Type B pancreatic cell (in vitro differentiated cells): ENCODE measurements around the gene MAST4. TPM values are rescaled to one million over a fixed set of nuclear protein-coding genes. Genes with fewer than 3 reads are reported as not detected.

Source experiments
- DNase-seq: peaks from one replicate; pipeline ENCODE4 v3.0.0; 2021; ENCODE audit warnings: mixed read lengths; ENCODE audit not compliant: unreplicated experiment; ENCODE audit errors: extremely low spot score
- H3K27ac Mint-ChIP-seq: 2 replicates; pipeline ENCODE4 v1.8.0; 2021; ENCODE audit warnings: mild to moderate bottlenecking, mixed read lengths
- H3K27me3 Mint-ChIP-seq: 2 replicates; pipeline ENCODE4 v1.8.0; 2021; ENCODE audit warnings: mixed read lengths
- H3K36me3 Mint-ChIP-seq: 2 replicates; pipeline ENCODE4 v1.8.0; 2021; ENCODE audit warnings: mixed read lengths
- H3K4me1 Mint-ChIP-seq: one replicate; pipeline ENCODE4 v1.8.0; 2021; ENCODE audit warnings: mixed read lengths; ENCODE audit not compliant: unreplicated experiment
- H3K4me3 Mint-ChIP-seq: 2 replicates; pipeline ENCODE4 v1.8.0; 2021; ENCODE audit warnings: mild to moderate bottlenecking, mixed read lengths
- H3K9me3 Mint-ChIP-seq: 2 replicates; pipeline ENCODE4 v1.8.0; 2021; ENCODE audit warnings: mixed read lengths
- CTCF ChIP-seq: fragments of 200-600 bp; sonication (generic); conservative IDR thresholded peaks from 2 replicates; pipeline ENCODE4 v1.5.0; 2021; ENCODE audit warnings: antibody characterized with exemption, mild to moderate bottlenecking
- total RNA-seq: library from RNA; stranded (reverse); gene quantifications from 2 replicates; pipeline ENCODE4 v1.2.1, GENCODE V29; 2021; ENCODE audit warnings: low replicate concordance

Gene MAST4
- total RNA-seq, 1 donor from 2014 or later: 23.0 TPM

DNA sequence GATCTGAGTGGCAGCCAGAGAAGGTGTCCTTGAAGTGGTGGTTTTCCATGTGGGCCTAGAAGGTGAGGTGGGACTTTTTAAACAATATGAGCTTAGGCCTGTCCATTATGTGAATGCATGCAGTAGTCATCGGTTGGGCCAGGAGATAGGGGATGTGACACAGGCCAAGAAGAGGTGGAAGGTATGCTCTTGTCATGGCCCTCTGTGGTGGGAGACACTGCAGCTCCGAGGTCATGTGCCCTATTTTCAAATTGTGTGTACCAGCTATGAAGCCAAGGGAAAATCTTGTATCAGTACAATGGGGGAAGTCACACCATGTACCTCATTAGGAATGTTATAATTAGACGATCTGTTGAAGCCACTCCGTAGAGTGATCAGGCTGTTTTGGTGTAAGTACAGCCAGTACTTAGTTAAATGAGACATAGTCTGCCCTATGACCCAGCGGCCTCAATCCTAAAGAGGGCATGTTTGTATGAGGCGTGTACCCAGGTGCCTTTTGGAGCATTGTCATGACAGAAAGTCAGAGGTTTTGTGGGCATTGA is 280.1 kb downstream of the MAST4 start:
- no peak overlapping the region for H3K4me3 Mint-ChIP-seq
- TF ChIP-seq CTCF: no peak
- H3K4me1 Mint-ChIP-seq: peaks cover 20% of the 10 kb centered on the region
- no peaks in the 10 kb centered on the region for H3K36me3 Mint-ChIP-seq
- no peaks in the 10 kb centered on the region for H3K9me3 Mint-ChIP-seq
- H3K27me3 Mint-ChIP-seq: no peaks in the 10 kb centered on the region
- DNase-seq: no peak
- H3K27ac Mint-ChIP-seq: no peak overlapping the region

GRCh38 chr5:66877843-66878242 is 281.6 kb downstream of the MAST4 start:
- Mint-ChIP-seq H3K4me3 (no peak overlapping the region), H3K9me3 (no peaks in the 10 kb centered on the region), H3K27ac (no peak overlapping the region), H3K27me3 (no peaks in the 10 kb centered on the region), H3K36me3 (no peaks in the 10 kb centered on the region), H3K4me1 (peaks cover 24% of the 10 kb centered on the region)
- DNase-seq: no peak
- TF ChIP-seq CTCF: no peak

DNA sequence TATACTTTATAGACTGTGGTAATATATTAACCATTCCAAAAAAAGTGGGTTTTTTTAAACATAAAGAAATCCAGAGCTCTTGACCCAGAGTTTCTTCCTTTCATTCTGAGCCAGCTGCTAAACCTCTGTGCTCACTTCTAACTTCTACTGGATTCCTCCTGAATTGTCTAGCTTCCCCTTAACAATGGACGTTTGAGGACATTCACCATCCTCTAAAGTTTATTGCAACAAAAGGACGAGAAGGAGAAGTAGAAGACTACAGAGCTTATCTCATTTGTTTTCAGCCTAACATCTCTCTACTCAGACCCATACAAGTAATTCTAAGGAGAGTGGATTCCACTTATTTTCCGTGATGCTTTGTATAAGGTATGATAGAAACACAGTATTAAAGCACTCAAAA is 284.2 kb downstream of the MAST4 start:
- Mint-ChIP-seq H3K36me3 (no peaks in the 10 kb centered on the region), H3K27me3 (no peaks in the 10 kb centered on the region), H3K9me3 (no peaks in the 10 kb centered on the region), H3K4me1 (peaks cover 19% of the 10 kb centered on the region), H3K27ac (no peak overlapping the region), H3K4me3 (no peak overlapping the region)
- no peak for TF ChIP-seq CTCF
- DNase-seq: no peak

- Mint-ChIP-seq H3K4me1 (peaks cover 19% of the 10 kb centered on the region), H3K4me3 (no peak overlapping the region), H3K36me3 (no peaks in the 10 kb centered on the region), H3K27me3 (no peaks in the 10 kb centered on the region), H3K9me3 (no peaks in the 10 kb centered on the region), H3K27ac (no peak overlapping the region)
- TF ChIP-seq CTCF: no peak
- DNase-seq: no peak
Measured at GRCh38 chr5:66881480-66882161, 285.4 kb downstream of the MAST4 start.

GRCh38 chr5:66882606-66883227 is 286.5 kb downstream of the MAST4 start:
- Mint-ChIP-seq H3K4me1 (peaks cover 19% of the 10 kb centered on the region), H3K9me3 (no peaks in the 10 kb centered on the region), H3K4me3 (no peak overlapping the region), H3K27ac (peak overlapping the region; percentile 20), H3K36me3 (no peaks in the 10 kb centered on the region), H3K27me3 (no peaks in the 10 kb centered on the region)
- TF ChIP-seq CTCF: no peak
- DNase-seq: no peak
